IPS-18c (cell line): ENCODE results near the gene BRSK2.

Experiments
- H3K4me3 ChIP-seq: 2 replicates; pipeline ENCODE4 v1.7.0; 2013; ENCODE audit warnings: low read depth, mild to moderate bottlenecking, low read length, moderate library complexity; ENCODE audit not compliant: insufficient read depth
- H3K9me3 ChIP-seq: one replicate; pipeline ENCODE4 v1.6.1; 2013; ENCODE audit warnings: mild to moderate bottlenecking, low read length, moderate library complexity; ENCODE audit not compliant: control insufficient read depth, insufficient read depth

The BRSK2 gene

GRCh38 chr11:1388763-1389102, 1.0 kb upstream of the BRSK2 start:
- H3K9me3 ChIP-seq = peaks cover 2% of the 10 kb centered on the region
- peak overlapping the region; percentile 65 for H3K4me3 ChIP-seq

DNA sequence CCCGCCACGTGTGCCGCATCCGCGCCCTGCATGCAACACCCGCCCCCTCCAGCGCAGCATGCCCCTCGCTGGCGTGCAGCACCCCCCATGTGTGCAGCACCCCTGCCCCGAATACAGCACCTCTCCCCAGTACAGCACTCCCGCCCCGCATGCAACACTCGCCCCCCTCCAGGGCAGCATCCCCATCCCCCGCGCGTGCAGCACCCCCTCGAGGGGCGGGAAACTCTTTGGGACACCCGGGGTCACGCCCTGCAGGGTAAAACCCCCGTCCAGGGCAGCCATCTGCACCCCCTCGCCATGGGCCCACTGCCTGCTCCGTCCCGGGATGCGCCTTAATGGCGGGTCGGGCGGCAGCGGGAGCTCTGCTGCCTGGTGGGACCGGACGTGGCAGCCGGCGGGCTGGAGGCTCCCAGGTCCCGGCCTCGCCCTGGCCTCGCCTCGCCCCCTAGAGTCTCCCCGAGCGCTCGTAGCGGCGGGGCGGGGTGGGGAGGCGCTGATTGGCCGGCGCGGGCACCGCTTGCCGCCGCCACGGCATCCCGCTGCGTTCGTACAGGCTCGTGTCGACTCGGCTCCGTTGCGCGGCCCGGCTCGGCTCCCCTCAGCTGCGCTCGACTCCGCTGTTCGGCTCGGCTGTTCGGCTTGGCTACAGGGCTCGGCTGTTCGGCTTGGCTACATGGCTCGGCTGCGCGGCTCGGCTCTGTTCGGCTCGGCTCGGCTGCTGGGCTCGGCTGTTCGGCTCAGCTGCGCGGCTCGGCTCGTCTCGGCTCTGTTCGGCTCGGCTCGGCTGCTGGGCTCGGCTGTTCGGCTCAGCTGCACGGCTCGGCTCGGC, 417 bp upstream of the BRSK2 start:
- Histone ChIP-seq H3K4me3 (peak overlapping the region; percentile 65), H3K9me3 (peaks cover 2% of the 10 kb centered on the region)

- peak overlapping the region; percentile 70 for H3K4me3 ChIP-seq
- peaks cover 2% of the 10 kb centered on the region for H3K9me3 ChIP-seq
Observed at GRCh38 chr11:1390569-1391164, 933 bp downstream of the BRSK2 start.

- H3K4me3 ChIP-seq = peak overlapping the region; percentile 70
- peaks cover 2% of the 10 kb centered on the region for H3K9me3 ChIP-seq
Observed at GRCh38 chr11:1391165-1392075, 1.7 kb downstream of the BRSK2 start.

GRCh38 chr11:1392111-1392510, 2.4 kb downstream of the BRSK2 start:
- Histone ChIP-seq H3K4me3 (no peak overlapping the region), H3K9me3 (peaks cover 2% of the 10 kb centered on the region)

GRCh38 chr11:1392561-1392960, 2.8 kb downstream of the BRSK2 start:
- H3K9me3 ChIP-seq = peaks cover 2% of the 10 kb centered on the region
- no peak overlapping the region for H3K4me3 ChIP-seq

DNA sequence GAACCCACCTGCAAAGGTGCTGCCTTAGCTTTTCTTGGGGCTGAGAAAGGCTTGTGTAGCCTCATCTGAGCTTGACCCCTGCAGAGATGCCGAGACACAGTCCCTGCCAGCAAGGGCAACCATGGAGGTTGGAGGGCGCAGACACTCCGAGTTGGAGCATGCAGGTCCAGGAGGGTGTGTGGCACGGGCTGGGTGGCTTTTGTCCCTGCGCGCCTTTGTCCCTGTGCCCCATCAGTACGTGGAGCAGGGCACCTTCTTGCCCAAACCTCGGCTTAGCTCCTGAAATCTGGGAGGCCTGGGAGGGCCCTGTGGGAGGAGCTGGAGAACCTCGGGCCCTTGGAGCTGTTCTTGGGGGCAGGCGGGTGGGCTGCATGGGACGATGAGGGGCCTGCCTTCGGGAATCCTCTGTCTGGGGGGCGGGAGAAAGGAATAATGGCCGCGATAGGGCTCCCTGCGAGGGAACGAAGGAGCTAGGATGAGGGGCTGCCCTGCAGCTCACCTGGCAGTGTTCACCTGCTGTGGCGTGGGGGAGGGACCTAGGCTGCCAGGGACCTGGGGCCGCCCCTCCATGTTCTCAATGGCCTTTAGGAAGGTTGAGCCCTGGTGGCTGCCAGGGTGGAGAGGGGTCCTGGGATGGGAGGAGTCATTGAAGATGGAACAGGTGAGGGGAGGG, 3.4 kb downstream of the BRSK2 start:
- H3K9me3 ChIP-seq = peaks cover 2% of the 10 kb centered on the region
- no peak overlapping the region for H3K4me3 ChIP-seq

GRCh38 chr11:1394936-1395772, 5.4 kb downstream of the BRSK2 start:
- no peak overlapping the region for H3K4me3 ChIP-seq

DNA sequence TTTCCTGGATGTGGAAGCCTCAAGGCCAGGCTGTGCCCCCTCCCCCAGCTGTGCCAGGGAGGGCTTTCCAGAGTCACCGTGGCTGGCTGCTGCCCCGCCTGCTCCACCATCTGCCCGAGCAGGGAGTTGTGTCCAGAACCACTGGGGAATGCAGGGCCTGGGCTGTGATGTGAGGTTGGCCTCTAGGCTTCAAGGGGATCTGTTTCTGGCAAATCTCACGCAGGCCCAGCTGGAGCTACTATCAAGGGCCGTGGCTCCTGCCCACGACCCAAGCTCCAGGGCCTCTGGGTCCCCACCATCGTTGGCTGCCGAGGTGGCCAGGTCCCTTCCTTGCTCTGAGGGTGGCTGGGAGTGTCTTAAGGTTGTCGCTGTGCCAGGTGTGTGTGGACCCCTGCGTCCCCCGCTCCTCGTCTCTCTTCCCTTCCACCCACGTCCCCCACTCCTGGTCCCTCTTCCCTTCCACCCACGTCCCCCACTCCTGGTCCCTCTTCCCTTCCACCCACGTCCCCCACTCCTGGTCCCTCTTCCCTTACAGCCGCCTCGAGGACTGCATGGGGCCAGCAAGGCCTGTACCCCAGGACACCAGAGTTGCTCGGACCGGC, 6.1 kb downstream of the BRSK2 start:
- H3K9me3 ChIP-seq = peaks cover 2% of the 10 kb centered on the region
- H3K4me3 ChIP-seq = no peak overlapping the region

More at GRCh38 chr11:1394936-1395772, 5.4 kb downstream of the BRSK2 start:
- peaks cover 2% of the 10 kb centered on the region for H3K9me3 ChIP-seq

DNA sequence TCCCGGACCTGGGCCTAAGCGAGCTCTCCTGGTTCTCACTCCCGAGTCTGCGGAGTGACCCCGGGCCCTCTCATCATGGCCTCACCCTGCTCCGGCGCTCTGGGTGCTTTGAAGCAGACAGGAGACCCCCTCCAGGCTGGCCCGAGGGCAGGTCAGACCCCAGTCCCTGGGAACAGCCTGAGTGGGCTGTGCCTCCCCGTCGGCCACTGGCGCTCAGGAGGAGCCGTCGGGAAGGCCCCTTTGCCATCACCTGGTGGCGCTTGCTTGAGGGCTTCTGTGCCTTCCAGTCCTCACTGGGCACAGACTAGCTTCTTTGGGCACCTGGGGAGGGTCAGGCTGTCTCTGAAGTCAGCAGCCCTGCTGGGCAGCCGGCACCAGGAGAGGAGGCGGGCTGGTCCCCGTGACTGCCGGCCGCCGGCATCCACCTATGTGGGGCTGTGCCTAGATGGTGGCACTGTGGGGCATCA, 6.7 kb downstream of the BRSK2 start:
- no peak overlapping the region for H3K4me3 ChIP-seq
- peaks cover under 1% of the 10 kb centered on the region for H3K9me3 ChIP-seq

GRCh38 chr11:1397146-1397861, 7.6 kb downstream of the BRSK2 start:
- Histone ChIP-seq H3K4me3 (no peak overlapping the region), H3K9me3 (no peaks in the 10 kb centered on the region)

- Histone ChIP-seq H3K9me3 (no peaks in the 10 kb centered on the region), H3K4me3 (no peak overlapping the region)
Observed at GRCh38 chr11:1397862-1398527, 8.3 kb downstream of the BRSK2 start.

GRCh38 chr11:1398528-1399235, 8.9 kb downstream of the BRSK2 start:
- no peaks in the 10 kb centered on the region for H3K9me3 ChIP-seq
- no peak overlapping the region for H3K4me3 ChIP-seq

- H3K9me3 ChIP-seq = no peaks in the 10 kb centered on the region
- no peak overlapping the region for H3K4me3 ChIP-seq
Observed at GRCh38 chr11:1399386-1400316, 9.9 kb downstream of the BRSK2 start.
